Type B pancreatic cell (in vitro differentiated cells): Measurements from ENCODE around the gene CA14. TPM values are rescaled to one million over a fixed set of nuclear protein-coding genes. Genes with fewer than 3 reads are reported as not detected.

Experiments
- DNase-seq: peaks from one replicate; pipeline ENCODE4 v3.0.0; 2021; ENCODE audit warnings: mixed read lengths; ENCODE audit not compliant: unreplicated experiment; ENCODE audit errors: extremely low spot score
- H3K27ac Mint-ChIP-seq: 2 replicates; pipeline ENCODE4 v1.8.0; 2021; ENCODE audit warnings: mild to moderate bottlenecking, mixed read lengths
- H3K27me3 Mint-ChIP-seq: 2 replicates; pipeline ENCODE4 v1.8.0; 2021; ENCODE audit warnings: mixed read lengths
- H3K36me3 Mint-ChIP-seq: 2 replicates; pipeline ENCODE4 v1.8.0; 2021; ENCODE audit warnings: mixed read lengths
- H3K4me1 Mint-ChIP-seq: one replicate; pipeline ENCODE4 v1.8.0; 2021; ENCODE audit warnings: mixed read lengths; ENCODE audit not compliant: unreplicated experiment
- H3K4me3 Mint-ChIP-seq: 2 replicates; pipeline ENCODE4 v1.8.0; 2021; ENCODE audit warnings: mild to moderate bottlenecking, mixed read lengths
- H3K9me3 Mint-ChIP-seq: 2 replicates; pipeline ENCODE4 v1.8.0; 2021; ENCODE audit warnings: mixed read lengths
- total RNA-seq: library from RNA; stranded (reverse); gene quantifications from 2 replicates; pipeline ENCODE4 v1.2.1, GENCODE V29; 2021; ENCODE audit warnings: low replicate concordance
- TF ChIP-seq, protein P1 (sequence below): fragments of 200-600 bp; sonication (generic); conservative IDR thresholded peaks from 2 replicates; pipeline ENCODE4 v1.5.0; 2021; ENCODE audit warnings: antibody characterized with exemption, mild to moderate bottlenecking

The CA14 gene
- total RNA-seq, 1 donor from 2014 or later = 42.9 TPM

DNA sequence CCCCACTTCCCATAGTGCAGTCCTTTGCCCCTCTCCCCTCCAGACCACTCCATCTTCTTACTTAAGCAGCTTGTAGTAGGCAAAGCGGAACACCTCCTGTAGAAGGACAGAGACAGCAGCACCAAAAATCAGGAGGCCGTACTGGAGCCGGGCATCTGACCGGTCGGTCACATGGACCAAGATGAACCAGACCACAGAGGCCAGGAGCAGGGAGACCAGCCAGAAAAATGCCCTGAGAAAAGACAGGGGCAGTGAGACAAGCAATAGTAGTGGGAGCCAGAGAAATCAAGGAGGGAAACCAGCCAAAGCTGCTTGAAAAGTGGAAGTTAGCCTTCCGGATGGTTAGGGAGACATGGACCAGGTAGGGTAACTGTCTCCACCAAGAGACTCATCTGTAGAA is 10.3 kb downstream of the CA14 start:
- Mint-ChIP-seq H3K4me3 (peak overlapping the region; percentile 96), H3K9me3 (no peaks in the 10 kb centered on the region), H3K4me1 (peaks cover 27% of the 10 kb centered on the region), H3K27ac (peak overlapping the region; percentile 91), H3K36me3 (peaks cover 9% of the 10 kb centered on the region), H3K27me3 (no peaks in the 10 kb centered on the region)
- TF ChIP-seq, protein P1, sequence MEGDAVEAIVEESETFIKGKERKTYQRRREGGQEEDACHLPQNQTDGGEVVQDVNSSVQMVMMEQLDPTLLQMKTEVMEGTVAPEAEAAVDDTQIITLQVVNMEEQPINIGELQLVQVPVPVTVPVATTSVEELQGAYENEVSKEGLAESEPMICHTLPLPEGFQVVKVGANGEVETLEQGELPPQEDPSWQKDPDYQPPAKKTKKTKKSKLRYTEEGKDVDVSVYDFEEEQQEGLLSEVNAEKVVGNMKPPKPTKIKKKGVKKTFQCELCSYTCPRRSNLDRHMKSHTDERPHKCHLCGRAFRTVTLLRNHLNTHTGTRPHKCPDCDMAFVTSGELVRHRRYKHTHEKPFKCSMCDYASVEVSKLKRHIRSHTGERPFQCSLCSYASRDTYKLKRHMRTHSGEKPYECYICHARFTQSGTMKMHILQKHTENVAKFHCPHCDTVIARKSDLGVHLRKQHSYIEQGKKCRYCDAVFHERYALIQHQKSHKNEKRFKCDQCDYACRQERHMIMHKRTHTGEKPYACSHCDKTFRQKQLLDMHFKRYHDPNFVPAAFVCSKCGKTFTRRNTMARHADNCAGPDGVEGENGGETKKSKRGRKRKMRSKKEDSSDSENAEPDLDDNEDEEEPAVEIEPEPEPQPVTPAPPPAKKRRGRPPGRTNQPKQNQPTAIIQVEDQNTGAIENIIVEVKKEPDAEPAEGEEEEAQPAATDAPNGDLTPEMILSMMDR = no peak
- no peak for DNase-seq

DNA sequence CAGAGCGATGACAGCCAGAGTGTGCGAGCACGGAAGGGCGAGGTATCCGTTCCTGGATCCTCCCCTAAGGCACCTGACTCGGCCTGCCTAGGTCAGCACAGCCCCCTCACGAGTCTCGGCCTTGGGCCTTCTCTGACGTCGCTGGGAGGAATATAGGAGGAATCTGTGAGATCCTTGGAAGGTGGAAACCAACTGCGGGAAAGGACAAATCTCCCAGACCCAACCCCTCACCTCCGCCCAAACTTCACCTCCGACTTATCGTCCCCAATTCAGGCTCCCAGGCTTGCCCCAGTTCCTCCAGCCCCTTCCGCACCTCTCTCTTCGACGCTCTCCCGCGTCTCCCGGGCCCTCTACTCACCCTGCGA is 10.7 kb downstream of the CA14 start:
- H3K36me3 Mint-ChIP-seq = peaks cover 9% of the 10 kb centered on the region
- no peak for DNase-seq
- TF ChIP-seq, protein P1 = no peak
- no peaks in the 10 kb centered on the region for H3K27me3 Mint-ChIP-seq
- peak overlapping the region; percentile 96 for H3K4me3 Mint-ChIP-seq
- H3K27ac Mint-ChIP-seq = peak overlapping the region; percentile 91
- H3K4me1 Mint-ChIP-seq = peaks cover 31% of the 10 kb centered on the region
- H3K9me3 Mint-ChIP-seq = no peaks in the 10 kb centered on the region

DNA sequence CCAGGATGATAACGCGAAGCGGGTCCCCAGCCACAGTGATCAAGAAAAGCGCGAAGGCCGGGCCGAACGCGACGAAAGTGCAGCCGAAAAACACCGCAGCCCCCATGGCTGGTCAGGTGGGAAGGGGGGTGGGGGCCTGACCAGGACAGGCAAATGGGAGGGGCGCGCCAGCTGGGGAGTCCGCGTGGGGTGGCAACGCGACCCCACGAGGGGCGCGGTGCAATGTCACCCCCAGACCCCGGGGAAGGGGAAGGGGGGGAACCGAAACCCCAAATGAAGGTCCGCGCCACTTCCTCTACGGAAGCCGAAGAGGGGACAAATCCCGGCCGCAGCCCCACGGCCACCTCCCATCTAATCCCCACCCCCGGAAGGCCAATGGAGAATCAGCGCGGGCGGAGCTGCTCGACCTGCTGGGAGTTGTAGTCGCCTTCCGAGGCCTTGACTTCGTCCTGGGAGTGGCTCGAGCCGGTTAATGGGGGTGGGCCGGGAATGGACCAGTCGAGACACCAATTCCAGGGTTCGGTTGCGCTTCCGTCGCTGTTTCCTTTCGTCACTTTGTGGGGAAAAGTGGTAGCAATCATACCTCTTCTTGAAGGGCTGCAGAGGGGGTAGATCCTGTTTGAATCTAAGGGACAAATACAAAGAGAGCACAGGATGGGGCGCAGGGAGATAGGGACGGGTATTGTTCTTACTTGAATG is 11.3 kb downstream of the CA14 start, which contains the start of gene APH1A:
Gene APH1A, minus strand, starts transcription at position 312 of the 699 bp plus-strand sequence. Its CDS starts 206 bp downstream, at position 106.
- H3K4me1 Mint-ChIP-seq = peaks cover 36% of the 10 kb centered on the region
- peak; percentile 96 for DNase-seq
- no peaks in the 10 kb centered on the region for H3K27me3 Mint-ChIP-seq
- H3K36me3 Mint-ChIP-seq = peaks cover 13% of the 10 kb centered on the region
- peak within 1 kb of the TSS; percentile 96 for H3K4me3 Mint-ChIP-seq
- TF ChIP-seq, protein P1 = no peak
- no peaks in the 10 kb centered on the region for H3K9me3 Mint-ChIP-seq
- peak within 1 kb of the TSS; percentile 91 for H3K27ac Mint-ChIP-seq

DNA sequence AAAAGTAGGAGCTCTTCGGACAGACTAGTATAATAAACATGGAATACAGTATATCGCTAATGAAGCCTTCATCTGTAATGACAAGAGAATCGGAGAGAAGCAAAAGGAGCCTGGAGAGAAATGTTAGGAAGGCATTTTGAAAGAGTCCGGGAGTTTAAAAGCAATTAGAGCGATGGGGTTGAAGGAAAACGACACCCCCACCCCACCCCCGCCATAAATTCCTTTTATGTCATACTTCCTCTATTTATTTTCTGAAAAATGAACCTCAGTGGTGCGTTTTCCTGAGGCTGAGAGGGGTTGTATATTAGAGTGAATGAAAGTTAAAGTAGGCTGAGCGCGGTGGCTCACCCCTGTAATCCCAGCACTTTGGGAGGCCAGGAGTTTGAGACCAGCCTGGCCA is 11.9 kb downstream of the CA14 start:
- H3K4me3 Mint-ChIP-seq = peak overlapping the region; percentile 96
- TF ChIP-seq, protein P1 = no peak
- DNase-seq = no peak
- H3K27me3 Mint-ChIP-seq = no peaks in the 10 kb centered on the region
- H3K4me1 Mint-ChIP-seq = peaks cover 37% of the 10 kb centered on the region
- H3K36me3 Mint-ChIP-seq = peaks cover 12% of the 10 kb centered on the region
- peak overlapping the region; percentile 91 for H3K27ac Mint-ChIP-seq
- no peaks in the 10 kb centered on the region for H3K9me3 Mint-ChIP-seq

DNA sequence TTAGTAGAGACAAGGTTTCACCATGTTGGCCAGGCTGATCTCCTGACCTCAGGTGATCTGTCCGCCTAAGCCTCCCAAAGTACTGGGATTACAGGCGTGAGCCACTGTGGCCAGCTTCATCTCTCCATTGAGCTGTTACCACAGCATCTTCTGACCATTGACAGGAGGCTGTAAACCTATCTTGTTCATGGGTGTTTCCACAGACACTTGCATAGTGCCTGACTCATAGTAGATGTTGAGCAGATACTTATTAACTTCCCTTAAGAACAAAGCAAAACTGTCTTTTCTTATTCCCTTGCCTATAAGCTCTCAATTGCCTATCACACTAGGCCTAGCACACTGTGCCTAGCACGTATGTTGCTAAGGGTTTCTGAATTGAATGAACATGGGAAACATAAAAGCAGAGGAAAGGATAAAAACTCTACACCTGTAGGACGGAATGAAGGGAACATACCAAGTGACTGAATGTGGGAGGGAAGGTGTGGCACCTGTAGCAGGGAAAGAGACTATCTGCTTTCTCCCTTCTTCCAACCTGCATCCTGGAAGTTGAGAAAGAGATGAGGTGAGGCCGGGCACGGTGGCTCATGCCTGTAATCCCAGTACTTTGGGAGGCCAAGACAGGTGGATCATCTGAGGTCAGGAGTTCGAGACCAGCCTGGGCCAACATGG is 13.9 kb downstream of the CA14 start:
- Mint-ChIP-seq H3K4me1 (peaks cover 37% of the 10 kb centered on the region), H3K27ac (no peak overlapping the region), H3K9me3 (no peaks in the 10 kb centered on the region), H3K4me3 (peak overlapping the region; percentile 84), H3K27me3 (no peaks in the 10 kb centered on the region), H3K36me3 (peaks cover 8% of the 10 kb centered on the region)
- TF ChIP-seq, protein P1 = no peak
- DNase-seq = no peak
